ENCODE results near the gene BORCS8.
"Not testable (repeated sequence)": the region's sequence is repeated elsewhere in the genome, so short reads cannot be mapped to it uniquely, and the experiment has no call there.

Gene BORCS8

GRCh38 chr19:19148504-19148903 lies 43.4 kb downstream of the BORCS8 start:
- not testable (repeated sequence) for DNase-seq (ENCODE audit: low read depth)

GRCh38 chr19:19147344-19147743 lies 44.6 kb downstream of the BORCS8 start:
- no peak for DNase-seq (ENCODE audit: low read depth)

DNA sequence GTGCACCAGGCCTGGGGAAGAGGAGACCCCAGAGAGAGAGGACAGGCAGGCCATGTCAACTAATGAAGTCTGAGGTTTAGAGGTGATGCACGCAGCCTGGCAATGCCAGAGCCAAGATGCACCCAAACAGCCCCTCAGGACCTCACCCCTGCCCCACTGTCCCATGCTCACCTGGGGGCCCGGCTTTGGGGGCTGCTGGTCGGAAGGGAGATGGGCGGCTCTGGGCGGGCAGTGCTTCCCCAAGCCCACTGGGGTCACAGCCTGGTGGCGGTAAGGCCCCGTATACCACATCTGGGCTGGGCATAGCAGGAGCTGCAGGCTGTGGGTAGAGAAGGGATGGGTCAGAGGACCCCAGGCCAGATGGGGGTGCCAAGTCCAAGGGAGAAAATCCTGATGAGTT lies 45.1 kb downstream of the BORCS8 start:
- no peak for DNase-seq (ENCODE audit: low read depth)

DNA sequence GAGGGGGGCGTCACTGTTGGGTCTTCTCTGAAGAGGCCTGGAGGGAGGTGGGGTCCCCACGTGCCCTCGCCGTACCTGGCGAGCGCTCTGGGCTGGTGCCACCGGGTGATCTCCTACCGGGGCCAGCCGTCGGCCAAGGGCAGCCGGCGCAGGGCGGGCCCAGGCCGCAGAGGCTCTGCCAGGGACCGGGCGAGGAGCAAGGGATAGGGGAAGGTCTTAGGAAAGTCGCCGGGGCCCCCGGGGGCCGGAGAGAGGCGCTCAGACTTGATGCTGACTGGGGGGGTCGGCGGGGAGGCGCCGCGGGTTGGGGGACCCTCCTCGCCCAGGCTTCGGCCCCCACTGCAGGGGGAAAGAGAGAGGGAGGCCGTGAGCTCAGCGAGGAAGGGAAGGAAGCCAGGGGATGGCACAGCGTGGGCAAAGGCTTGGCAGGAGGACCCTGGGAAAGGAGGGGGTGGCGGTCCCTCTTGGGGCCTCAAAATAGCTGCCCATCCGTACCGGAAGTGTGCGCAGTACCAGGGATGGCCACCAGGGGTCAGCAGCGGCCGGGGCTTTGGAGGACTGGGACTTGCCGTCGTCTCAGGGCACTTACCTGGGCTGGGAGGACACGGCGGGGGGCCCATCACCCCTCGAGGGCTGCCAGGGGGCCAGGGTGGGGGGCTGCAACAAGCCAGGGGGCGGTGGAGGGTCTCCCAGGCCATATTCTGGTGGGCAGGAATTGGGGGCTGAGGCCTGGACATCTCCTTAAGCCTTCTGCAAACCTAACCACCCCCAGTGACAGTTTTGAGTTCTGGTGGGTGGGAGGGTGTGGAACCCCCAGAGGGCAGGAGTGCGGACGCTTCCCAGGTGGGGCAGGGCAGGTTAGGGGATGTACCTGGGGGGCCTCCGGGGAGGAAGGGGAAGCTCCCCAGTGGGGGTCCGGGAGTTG lies 46.0 kb downstream of the BORCS8 start:
- peak; percentile 5 for DNase-seq (ENCODE audit: low read depth)

DNA sequence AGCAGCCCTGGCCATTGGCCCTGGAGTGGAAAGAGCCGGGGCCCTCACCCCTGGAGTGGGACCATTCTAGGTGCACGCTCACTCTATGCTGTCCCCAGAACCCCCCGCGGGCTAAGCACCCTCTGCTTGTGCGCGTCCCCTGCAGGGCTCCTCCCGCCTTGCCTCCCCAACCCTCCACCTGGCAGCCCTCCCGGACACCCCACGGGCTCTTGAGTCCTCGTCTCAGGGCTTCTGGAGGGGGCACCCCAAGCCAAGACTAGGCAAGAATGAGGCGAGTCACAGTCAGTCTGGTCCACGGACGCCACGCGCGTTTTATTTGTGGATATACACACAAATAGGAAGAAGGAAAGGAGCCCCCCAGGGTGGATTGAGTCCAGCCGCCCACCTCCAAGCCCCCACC lies 46.7 kb downstream of the BORCS8 start:
- no peak for DNase-seq (ENCODE audit: low read depth)

- no peak for DNase-seq (ENCODE audit: low read depth)
Measured at GRCh38 chr19:19142347-19142746, 49.6 kb downstream of the BORCS8 start.

DNA sequence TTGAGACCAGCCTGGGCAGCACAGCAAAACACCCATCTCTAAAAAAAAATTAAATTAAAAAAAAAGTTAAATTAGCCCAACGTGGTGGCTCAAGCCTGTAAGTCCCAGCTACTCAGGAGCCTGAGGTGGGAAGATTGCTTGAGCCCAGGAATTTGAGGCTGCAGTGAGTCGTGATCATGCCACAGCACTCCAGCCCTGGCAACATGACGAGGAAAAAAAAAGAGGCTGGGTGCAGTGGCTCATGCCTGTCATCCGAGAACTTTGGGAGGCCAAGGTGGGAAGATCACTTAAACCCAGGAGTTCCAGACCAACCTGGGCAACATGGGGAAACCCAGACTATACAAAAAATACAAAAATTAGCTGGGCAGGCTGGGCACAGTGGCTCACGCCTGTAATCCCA lies 51.5 kb downstream of the BORCS8 start:
- no peak for DNase-seq (ENCODE audit: low read depth)

- DNase-seq (ENCODE audit: low read depth): no peak
Measured at GRCh38 chr19:19139876-19140229, 52.1 kb downstream of the BORCS8 start.

- DNase-seq (ENCODE audit: low read depth): peak; percentile 93
Measured at GRCh38 chr19:19138109-19138981, 53.6 kb downstream of the BORCS8 start, which contains the start of gene TMEM161A. Gene TMEM161A (minus strand): TSS chr19:19138478. CDS start chr19:19138428, 50 bp downstream.

DNA sequence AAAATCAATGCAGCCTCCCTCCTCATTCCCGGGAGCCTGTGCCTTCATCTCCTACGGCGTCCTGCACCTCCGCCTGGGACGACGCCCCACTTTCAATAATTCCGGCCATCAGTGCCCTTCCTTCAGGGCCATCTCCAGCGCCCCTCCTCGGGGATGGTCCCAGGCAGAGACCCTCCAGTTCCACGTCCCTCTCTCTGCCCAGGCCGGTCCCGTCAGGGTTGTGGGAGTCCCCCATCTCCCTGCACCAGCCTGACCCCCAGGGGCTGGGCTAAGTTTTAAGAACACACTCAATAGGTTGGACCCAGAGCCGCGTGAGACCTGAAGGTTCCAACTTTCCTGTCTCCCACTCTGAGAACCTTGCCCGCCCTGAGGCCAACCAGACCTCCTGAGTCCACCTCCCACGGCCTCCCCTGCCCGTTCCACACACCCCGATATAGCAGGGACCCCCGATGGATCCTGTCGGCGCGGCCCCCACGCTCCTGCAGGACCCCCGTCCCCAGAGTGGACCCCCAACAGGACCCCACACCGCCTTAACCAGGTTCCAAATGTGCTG lies 54.3 kb downstream of the BORCS8 start:
- no peak for DNase-seq (ENCODE audit: low read depth)

DNA sequence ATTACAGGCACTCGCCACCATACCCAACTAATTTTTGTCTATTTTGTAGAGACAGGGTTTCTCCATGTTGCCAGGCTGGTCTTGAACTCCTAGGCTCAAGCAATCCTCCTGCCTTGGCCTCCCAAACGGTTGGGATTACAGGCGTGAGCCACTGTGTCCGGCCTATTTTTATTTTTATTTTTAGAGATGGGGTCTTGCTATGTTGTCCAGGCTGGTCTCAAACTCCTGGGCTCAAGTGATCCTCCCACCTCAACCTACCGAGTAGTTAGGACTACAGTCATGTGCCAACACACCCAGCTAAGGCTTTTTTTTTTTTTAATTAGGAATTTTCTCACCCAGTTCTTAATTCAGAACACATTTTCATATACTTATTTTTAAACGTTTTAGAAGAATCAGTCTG lies 56.2 kb downstream of the BORCS8 start:
- DNase-seq (ENCODE audit: low read depth): not testable (repeated sequence)

GRCh38 chr19:19134687-19135158 lies 57.2 kb downstream of the BORCS8 start:
- DNase-seq (ENCODE audit: low read depth): no peak

DNA sequence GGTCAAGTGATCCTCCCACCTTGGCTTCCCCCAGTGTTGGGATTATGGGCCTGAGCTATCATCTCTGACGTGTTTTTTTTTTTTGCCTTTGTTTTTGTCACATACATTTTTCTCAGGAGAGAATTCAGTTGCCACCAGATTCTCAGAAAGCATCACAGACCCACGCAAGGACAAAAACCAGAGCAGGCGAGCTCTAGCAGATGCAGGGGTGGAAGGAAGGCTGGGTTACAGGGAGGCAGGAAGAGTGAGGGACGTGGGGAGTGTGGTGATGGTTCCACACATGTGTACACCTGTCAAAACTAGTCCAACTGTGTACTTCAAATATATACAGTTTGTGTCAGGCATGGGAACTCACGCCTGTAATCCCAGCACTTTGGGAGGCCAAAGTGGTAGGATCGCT lies 58.0 kb downstream of the BORCS8 start:
- no peak for DNase-seq (ENCODE audit: low read depth)

- DNase-seq (ENCODE audit: low read depth): no peak
Measured at GRCh38 chr19:19132912-19133311, 59.0 kb downstream of the BORCS8 start.

GRCh38 chr19:19131989-19132388 lies 60.0 kb downstream of the BORCS8 start:
- no peak for DNase-seq (ENCODE audit: low read depth)
